Endothelial cell (in vitro differentiated cells): ENCODE data around the gene RERE. TPM values are rescaled to one million over a fixed set of nuclear protein-coding genes. Genes with fewer than 3 reads are reported as not detected.

Source experiments
- DNase-seq: peaks from one replicate; pipeline ENCODE4 v3.0.0; 2021; ENCODE audit warnings: low spot score
- H3K27ac Mint-ChIP-seq: one replicate; pipeline ENCODE4 v1.8.0; 2021; ENCODE audit warnings: mixed read lengths, inconsistent platforms; ENCODE audit not compliant: unreplicated experiment
- H3K27me3 Mint-ChIP-seq: one replicate; pipeline ENCODE4 v1.8.0; 2021; ENCODE audit warnings: mild to moderate bottlenecking, moderate library complexity, mixed read lengths, inconsistent platforms; ENCODE audit not compliant: unreplicated experiment
- H3K36me3 Mint-ChIP-seq: one replicate; pipeline ENCODE4 v1.8.0; 2021; ENCODE audit warnings: mild to moderate bottlenecking, low read depth, mixed read lengths, inconsistent platforms; ENCODE audit not compliant: unreplicated experiment
- H3K4me1 Mint-ChIP-seq: one replicate; pipeline ENCODE4 v1.8.0; 2021; ENCODE audit warnings: mild to moderate bottlenecking, mixed read lengths, inconsistent platforms; ENCODE audit not compliant: unreplicated experiment
- H3K4me3 Mint-ChIP-seq: one replicate; pipeline ENCODE4 v1.8.0; 2021; ENCODE audit warnings: mild to moderate bottlenecking, mixed read lengths, inconsistent platforms; ENCODE audit not compliant: unreplicated experiment
- H3K9me3 Mint-ChIP-seq: one replicate; pipeline ENCODE4 v1.8.0; 2021; ENCODE audit warnings: mixed read lengths, inconsistent platforms; ENCODE audit not compliant: unreplicated experiment
- CTCF ChIP-seq: fragments of 200-600 bp; sonication (generic); IDR thresholded peaks from one replicate; pipeline ENCODE4 v1.5.0; 2021; ENCODE audit warnings: antibody characterized with exemption; ENCODE audit not compliant: unreplicated experiment
- total RNA-seq: library from RNA; stranded (reverse); fragmentation: NEBNext Ultra II Directional; extraction: Animal tissue kit (Norgen Biotek cat#: 25700); gene quantifications from one replicate; pipeline ENCODE4 v1.2.1, GENCODE V29; 2021; ENCODE audit not compliant: unreplicated experiment

The RERE gene
- total RNA-seq, 1 donor from 2014 or later = 115 TPM

- Mint-ChIP-seq H3K36me3 (peaks cover 11% of the 10 kb centered on the region), H3K4me1 (peaks cover 33% of the 10 kb centered on the region), H3K27ac (peak overlapping the region; percentile 61)
These were observed 214.8 kb downstream of the RERE start for GRCh38 chr1:8602471-8603219.

DNA sequence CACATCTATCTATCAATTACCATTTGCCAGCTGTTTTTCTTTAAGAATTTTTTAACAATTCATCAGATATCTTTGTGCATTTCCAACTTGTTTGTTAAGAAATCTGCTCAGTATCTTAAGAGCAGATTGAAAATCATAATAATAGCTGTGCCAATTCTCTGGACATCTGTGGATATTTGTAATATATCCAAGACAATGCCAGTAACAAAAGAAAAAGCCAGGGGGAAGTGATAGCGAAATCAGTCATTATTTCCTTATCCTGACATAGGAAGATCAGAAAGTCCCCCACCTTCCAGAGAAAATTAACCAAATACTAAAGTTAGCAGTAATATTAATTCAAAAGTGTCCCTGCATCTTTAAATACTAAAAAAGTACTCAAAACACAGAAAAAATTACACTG is 217.1 kb downstream of the RERE start:
- H3K4me1 Mint-ChIP-seq = peaks cover 35% of the 10 kb centered on the region
- no peak for TF ChIP-seq CTCF
- H3K27ac Mint-ChIP-seq = peak overlapping the region; percentile 1

More at GRCh38 chr1:8602471-8603219, 214.8 kb downstream of the RERE start:
- TF ChIP-seq CTCF = no peak
- DNase-seq = no peak
- Mint-ChIP-seq H3K9me3 (no peaks in the 10 kb centered on the region), H3K4me3 (no peak overlapping the region), H3K27me3 (peaks cover 5% of the 10 kb centered on the region)

GRCh38 chr1:8599646-8600212 is 217.7 kb downstream of the RERE start:
- no peaks in the 10 kb centered on the region for H3K9me3 Mint-ChIP-seq
- H3K36me3 Mint-ChIP-seq = peaks cover 11% of the 10 kb centered on the region
- no peak for TF ChIP-seq CTCF
- no peak for DNase-seq
- H3K27ac Mint-ChIP-seq = no peak overlapping the region
- H3K27me3 Mint-ChIP-seq = peaks cover 5% of the 10 kb centered on the region
- peaks cover 35% of the 10 kb centered on the region for H3K4me1 Mint-ChIP-seq
- H3K4me3 Mint-ChIP-seq = no peak overlapping the region

More for the DNA sequence above, 217.1 kb downstream of the RERE start:
- peaks cover 5% of the 10 kb centered on the region for H3K27me3 Mint-ChIP-seq
- H3K9me3 Mint-ChIP-seq = no peaks in the 10 kb centered on the region
- no peak for DNase-seq
- H3K4me3 Mint-ChIP-seq = no peak overlapping the region
- peaks cover 11% of the 10 kb centered on the region for H3K36me3 Mint-ChIP-seq

DNA sequence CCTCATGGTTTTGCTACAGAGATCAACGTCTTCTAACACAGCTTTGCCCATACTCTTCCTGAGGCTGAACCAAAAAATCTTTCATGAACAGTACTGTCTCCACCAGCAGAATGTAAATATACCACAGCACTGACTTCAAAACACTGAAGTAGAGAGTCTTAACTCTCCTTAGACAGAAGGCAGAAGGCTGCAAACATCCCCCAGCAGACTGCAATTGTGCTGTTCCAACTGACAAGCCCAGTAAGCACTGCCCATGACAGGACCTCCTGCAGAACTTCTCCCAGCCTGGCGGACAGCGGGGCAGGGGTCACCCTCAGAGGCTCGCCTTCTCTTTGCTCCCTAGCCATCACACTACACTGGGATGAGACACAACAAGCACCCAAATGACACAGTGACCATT is 218.7 kb downstream of the RERE start:
- Mint-ChIP-seq H3K4me1 (peaks cover 28% of the 10 kb centered on the region), H3K4me3 (no peak overlapping the region), H3K9me3 (no peaks in the 10 kb centered on the region), H3K36me3 (peaks cover 15% of the 10 kb centered on the region), H3K27me3 (peaks cover 5% of the 10 kb centered on the region), H3K27ac (peak overlapping the region; percentile 85)
- TF ChIP-seq CTCF = no peak
- no peak for DNase-seq
